ENCODE measurements around the gene SLC16A5.

SLC16A5 gene

GRCh38 chr17:75087182-75087557 is 584 bp upstream of the SLC16A5 start:
- DNase-seq (ENCODE audit: low read depth, low spot score), result no peak

DNA sequence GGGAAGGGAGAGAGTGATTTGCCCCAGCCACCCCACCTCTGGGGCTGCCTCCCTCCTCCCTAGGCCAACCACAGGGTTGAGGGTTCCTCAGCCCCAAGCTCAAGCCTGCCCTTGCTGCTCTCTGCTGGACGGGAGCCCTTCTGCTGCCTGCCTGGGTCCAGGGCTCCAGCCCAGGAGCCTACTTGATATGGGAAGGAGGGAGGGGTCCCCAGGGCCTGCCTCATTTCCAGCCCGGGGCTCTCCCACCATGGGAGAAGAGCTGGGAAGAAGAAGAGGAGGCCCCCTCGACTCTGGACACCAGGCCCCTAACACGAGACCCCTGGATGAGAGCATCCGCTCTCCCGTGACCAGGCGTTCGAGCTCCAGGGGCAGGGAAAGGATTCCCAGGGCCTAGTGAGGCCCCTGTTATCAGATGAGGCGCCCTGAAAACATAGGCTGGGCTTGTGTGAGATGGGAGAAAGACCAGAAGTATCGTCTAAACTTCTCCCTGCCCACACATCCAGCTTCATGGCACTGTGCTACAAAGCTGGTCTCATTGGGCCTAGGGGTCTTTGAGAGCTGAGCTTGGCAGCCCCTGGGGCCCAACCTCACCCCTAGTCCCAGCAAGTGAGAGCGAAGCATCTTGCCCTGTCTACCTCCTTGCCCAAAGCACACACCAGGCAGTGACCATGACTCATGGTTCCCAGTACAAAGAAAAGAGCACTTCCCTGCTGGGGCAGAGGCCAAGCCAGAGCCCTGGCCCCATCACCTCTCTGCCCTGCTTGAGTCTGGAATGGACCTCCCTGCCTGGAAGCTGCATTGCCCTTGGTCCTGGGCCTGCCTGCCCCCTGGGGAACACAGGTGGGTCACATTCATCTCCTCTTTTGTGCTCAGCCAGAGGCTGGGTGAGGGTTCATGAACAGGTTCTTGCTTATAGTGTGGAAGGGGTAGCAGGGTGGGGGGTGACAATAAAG is 987 bp downstream of the SLC16A5 start:
- no peak for DNase-seq (ENCODE audit: low read depth, low spot score)

DNA sequence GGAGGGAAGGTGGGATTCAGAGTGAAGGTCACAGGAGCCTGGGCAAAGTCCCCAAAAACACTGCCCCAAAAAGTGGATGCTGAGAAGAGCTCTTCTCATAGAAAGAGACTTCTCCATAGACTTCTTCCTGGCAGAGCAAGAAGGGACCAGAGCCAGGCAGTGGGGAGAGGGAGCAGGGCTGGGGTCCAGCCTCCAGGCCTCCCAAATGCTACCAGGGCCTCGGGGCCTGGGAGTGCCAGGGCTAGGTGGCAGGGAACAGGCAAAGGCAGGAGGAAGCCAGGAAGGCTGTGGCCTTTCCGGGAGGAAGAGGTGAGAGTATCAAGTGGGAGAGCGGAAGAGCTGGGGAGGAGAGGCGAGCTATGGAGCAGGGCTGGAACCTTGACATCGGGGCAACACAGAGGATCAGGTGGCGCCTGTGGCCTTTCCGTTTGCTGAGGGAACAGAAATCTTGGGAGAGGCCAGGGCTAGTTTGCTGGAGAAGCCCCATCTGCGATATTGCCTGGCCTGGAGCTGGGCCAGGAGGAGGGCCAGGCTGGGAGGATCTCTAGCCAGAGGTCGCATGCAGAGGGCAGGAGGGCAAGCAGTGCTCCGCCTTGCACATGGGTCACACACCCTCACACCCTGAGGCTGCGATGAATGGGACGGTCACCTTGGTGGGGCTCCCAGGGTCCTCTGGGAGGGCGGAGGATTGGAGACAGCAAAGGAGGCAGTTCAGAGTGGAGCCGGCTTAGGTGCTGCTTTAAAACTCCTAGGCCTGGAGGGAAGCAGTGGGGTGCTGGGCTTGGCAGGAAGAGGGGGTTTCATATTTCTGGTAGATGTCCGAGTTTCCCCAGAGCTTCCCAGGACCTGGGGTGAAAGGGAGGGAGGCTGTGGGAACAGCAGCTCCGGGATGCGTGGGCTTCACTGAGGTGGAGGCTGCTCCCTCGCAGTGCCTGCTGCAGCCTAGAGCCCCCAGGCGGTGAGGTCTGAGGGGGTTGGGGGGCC is 3.4 kb downstream of the SLC16A5 start:
- DNase-seq (ENCODE audit: low read depth, low spot score), result no peak

DNA sequence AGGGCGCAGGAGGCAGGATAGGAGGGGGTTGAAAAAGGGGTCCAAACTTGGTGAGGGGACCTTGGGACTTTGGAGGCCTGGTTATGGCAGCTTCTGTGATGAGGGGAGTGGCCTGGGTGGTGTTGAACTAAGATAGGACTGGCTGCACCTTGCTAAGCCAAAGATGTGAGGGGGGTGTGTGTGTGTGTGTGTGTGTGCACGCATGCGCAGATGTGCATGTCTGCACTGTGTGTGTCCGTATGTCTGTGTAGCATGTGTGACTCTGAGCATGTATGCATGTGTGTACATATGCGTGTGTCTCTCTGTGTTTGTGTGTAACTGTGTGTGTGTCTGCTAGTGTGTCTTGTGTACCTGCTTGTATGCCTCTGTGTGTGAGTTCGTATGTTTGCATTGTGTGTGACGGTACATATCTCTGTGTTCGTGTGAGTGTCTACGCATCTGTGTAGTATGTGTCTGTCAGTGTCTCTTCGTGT is 4.1 kb downstream of the SLC16A5 start:
- no peak for DNase-seq (ENCODE audit: low read depth, low spot score)

DNA sequence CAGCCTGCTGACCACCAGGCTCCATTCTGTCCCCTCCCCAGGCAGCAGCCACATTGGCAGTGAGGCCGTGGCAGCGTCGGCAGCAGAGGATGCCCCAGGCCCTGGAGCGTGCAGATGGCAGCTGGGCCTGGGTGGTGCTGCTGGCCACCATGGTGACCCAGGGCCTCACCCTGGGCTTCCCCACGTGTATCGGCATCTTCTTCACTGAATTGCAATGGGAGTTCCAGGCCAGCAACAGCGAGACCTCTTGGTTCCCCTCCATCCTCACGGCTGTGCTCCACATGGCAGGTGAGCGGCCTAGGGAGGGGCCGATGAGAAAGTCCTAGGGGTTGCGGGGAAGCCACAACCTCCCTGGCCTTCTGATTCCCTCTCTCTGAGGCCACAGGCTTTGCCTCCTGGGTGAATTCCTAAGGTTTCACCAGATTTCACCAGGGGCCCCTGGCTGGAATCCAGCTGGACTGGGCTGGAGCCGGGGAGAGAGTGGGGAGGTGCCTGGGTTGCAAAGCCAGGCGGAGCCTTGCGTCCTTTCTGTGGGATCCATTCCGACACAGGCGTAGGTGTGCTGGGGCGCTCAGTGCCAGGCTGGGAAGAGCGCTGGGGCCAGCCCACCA is 5.9 kb downstream of the SLC16A5 start:
- no peak for DNase-seq (ENCODE audit: low read depth, low spot score)

GRCh38 chr17:75094871-75095399 is 7.2 kb downstream of the SLC16A5 start:
- no peak for DNase-seq (ENCODE audit: low read depth, low spot score)

DNA sequence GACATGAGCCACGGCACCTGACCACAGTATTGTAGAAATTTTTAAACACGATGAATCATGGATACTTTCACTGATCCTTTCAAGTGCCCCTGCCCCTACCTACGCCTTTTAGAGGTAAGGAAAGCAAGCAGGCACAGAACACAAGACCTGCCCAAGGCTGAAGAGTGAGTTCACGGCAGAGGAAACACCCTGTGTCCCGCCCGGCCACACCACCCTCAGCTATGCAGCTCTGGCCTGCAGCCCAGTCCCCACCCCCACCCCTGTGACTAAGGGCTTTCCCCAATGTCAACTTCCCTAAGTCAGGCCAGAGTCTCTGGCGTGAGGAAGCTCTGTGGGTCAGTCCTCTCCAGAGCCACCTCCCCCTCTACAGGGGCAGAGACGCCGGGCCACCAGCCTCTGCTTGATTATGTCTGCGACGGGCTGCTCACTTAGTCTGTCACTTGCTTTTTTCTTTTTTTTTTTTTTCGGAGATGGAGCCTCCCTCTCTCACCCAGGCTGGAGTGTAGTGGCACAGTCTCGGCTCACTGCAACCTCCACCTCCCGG is 8.4 kb downstream of the SLC16A5 start:
- DNase-seq (ENCODE audit: low read depth, low spot score), result no peak

DNA sequence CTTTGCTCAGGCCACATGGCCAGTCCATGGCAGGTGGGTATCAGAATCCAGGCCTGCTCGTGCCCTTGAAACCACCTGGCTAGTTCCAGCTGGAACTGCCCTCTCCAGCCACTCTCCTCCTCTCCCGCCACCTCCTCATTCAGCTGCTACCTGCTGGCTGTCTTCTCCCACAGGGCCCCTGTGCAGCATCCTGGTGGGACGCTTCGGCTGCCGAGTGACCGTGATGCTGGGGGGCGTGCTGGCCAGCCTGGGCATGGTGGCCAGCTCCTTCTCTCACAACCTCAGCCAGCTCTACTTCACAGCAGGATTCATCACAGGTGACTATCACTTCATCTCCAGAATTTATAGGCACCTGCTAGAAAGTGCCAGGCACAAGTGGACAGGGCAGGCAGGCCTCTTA is 10.1 kb downstream of the SLC16A5 start:
- no peak for DNase-seq (ENCODE audit: low read depth, low spot score)

GRCh38 chr17:75098861-75099260 is 11.1 kb downstream of the SLC16A5 start:
- DNase-seq (ENCODE audit: low read depth, low spot score), result no peak

- DNase-seq (ENCODE audit: low read depth, low spot score), result no peak
Observed at GRCh38 chr17:75099881-75100595, 12.3 kb downstream of the SLC16A5 start.

DNA sequence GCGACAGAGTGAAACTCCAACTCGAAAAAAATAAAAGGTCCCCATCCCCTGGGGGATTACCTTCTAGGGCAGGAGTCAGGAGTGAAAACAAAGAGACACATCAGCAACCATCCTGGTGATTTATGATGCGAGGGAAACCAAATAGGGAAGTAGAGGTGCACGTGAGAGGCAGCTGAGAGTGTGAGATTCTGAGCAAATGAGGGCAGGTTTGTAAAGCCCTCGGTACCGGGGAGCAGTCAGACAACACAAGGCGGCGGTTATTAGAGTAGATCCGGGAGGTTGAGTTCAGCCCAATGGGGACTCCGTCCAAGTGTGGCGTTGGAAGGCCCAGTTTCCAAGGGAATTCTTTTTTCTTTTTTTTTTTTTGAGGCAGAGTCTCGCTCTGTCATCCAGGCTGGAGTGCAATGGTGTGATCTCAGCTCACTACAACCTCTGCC is 14.6 kb downstream of the SLC16A5 start:
- no peak for DNase-seq (ENCODE audit: low read depth, low spot score)

GRCh38 chr17:75103601-75104554 is 16.1 kb downstream of the SLC16A5 start:
- no peak for DNase-seq (ENCODE audit: low read depth, low spot score)

- no peak for DNase-seq (ENCODE audit: low read depth, low spot score)
Observed at GRCh38 chr17:75105126-75106080, 17.6 kb downstream of the SLC16A5 start.

DNA sequence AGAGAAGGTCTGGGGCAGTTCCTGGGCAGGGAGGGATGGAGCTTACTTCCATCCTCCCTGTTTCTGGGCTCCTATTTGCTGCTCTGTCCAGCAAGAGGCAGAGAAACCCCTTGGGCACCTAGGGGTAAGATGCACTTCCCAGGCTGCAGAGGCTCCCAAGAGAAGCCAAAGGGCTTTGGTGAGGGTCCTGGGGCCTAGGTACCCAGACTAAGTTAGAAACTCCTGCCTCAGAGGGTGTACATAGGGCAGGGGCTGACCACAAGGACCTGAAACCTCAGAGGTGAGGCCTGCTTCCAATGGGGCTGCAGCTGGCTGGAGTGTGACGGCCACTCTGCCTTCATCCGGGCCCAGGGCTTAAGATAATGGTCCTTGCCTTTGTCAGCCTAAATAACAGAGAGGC is 20.4 kb downstream of the SLC16A5 start:
- DNase-seq (ENCODE audit: low read depth, low spot score), result no peak

GRCh38 chr17:75109046-75109406 is 21.3 kb downstream of the SLC16A5 start:
- DNase-seq (ENCODE audit: low read depth, low spot score), result no peak

DNA sequence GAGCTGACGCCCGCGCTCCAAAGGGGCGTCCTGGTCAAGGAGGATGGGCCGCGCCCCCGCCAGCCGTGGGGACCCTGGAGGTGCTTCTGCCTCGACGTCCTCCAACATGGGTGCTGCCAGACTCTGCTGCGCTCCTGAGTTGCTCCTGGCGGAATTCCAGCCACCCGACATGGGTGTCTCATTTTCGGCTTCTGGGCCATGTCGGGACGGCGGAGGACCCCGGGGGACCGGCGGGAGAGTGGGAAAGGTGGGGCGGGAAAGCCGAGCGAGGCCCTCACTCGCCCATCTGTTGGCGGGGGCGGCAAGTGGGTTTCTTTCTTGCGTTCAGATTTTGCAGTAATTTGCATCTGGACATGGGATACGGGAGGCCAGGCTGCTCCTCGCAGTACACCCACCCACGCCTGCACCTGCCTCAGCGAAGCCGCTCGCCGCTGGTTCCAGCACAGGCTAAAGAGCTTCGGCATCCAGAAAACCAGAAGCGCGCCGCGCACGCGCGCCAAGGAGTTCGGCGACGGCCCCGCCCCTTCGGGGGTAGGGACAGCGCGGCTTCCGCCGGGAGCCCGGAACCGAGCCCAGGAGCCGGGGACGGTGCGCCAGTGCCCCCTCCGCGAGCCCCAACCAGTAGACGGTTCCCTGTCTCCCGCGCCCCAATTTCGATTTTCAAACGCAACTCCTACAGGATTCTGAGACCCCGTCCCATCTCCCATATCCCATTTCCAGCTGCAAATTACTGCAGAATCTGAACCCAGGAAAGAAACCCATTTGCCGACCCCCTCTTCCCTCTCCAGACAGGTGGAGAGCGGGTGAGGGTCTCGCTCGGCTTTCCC is 21.9 kb downstream of the SLC16A5 start, which contains the start of gene ARMC7:
Gene ARMC7, plus strand, starts transcription at position 563 of the 827 bp plus-strand sequence. CDS start 320 bp downstream, outside the sequence.
- DNase-seq (ENCODE audit: low read depth, low spot score), result peak; percentile 78
